HepG2 (cell line): ENCODE results near the gene TBC1D30. TPM values are rescaled to one million over a fixed set of nuclear protein-coding genes. Genes with fewer than 3 reads are reported as not detected.

Experiments used
- ATAC-seq: fragments of 200-7000 bp; cut with Tn5 transposase; 3 replicates; pipeline ENCODE4 v1.9.1; 2020; ENCODE audit warnings: mild to moderate bottlenecking, moderate library complexity
- BruUV-seq: library from RNA; stranded (reverse); fragments of 400-500 nt; replicated peaks from 2 replicates; lab custom pipeline; 2021; lab: Mats Ljungman, UMichigan
- CTCF ChIA-PET: fragments of 300-600 bp; formaldehyde crosslinking; extraction: SDS; loops from one replicate; lab custom pipeline; 2021; ENCODE audit warnings: low total read pairs, inconsistent platforms, low intra/inter-chr PET ratio; lab: Yijun Ruan, JAX
- POLR2A ChIA-PET: fragments of 350-600 bp; sonication (Branson Sonifier 250); formaldehyde crosslinking; loops from one replicate; lab custom pipeline; 2020; ENCODE audit warnings: antibody characterized with exemption, inconsistent platforms; lab: Yijun Ruan, JAX
- DNase-seq: peaks from one replicate; pipeline ENCODE4 v3.0.0-alpha.2; 2015; ENCODE audit warnings: low spot score
- FAIRE-seq: peaks from 3 replicates; lab custom pipeline; 2011; peaks lifted over from hg19 to GRCh38; lab: Jason Lieb, UNC
- H2AFZ ChIP-seq: one replicate; pipeline ENCODE4 v1.6.1; 2011; ENCODE audit warnings: low read length, inconsistent platforms
- H3K27ac ChIP-seq: fragments of 300-600 bp; 3 replicates; pipeline ENCODE4 v1.8.0; 2011; ENCODE audit warnings: mixed run types, mild to moderate bottlenecking, mixed read lengths, low read length, inconsistent platforms; ENCODE audit not compliant: insufficient read depth; ENCODE audit errors: extremely low read length
- H3K27me3 ChIP-seq, 2 experiments: fragments of 200-600 bp in 1 of 2; 2 replicates in 1 of 2; 3 replicates in 1 of 2; pipeline versions ENCODE4 v1.6.0 to v1.8.0; 2011; ENCODE audit warnings: low read length in 2 of 2, mild to moderate bottlenecking in 2 of 2, moderate library complexity in 2 of 2, inconsistent platforms in 1 of 2; ENCODE audit not compliant: insufficient read depth in 2 of 2, control insufficient read depth in 1 of 2
- H3K36me3 ChIP-seq, 2 experiments: fragments of 200-600 bp in 1 of 2; replicated peaks in 1 of 2; 2 replicates in 1 of 2; 3 replicates in 1 of 2; pipeline versions ENCODE4 v1.5.1 to v1.8.0; 2011; ENCODE audit warnings: low read length in 2 of 2, inconsistent platforms in 1 of 2; ENCODE audit not compliant: insufficient read depth in 2 of 2, control insufficient read depth in 1 of 2
- H3K4me1 ChIP-seq: 2 replicates; pipeline ENCODE4 v1.5.1; 2012; ENCODE audit warnings: low read length, inconsistent platforms; ENCODE audit not compliant: insufficient read depth
- H3K4me2 ChIP-seq: 2 replicates; pipeline ENCODE4 v1.6.0; 2011; ENCODE audit warnings: low read depth, low read length, inconsistent platforms
- H3K4me3 ChIP-seq, 3 experiments: fragments of 200-600 bp in 1 of 3; sonication (generic), shearing (Covaris generic) in 1 of 3; replicated peaks in 1 of 3; 2 replicates each; pipeline ENCODE4 v1.5.1; 2011 to 2016; ENCODE audit warnings: low read length in 3 of 3, inconsistent platforms in 2 of 3, low read depth in 2 of 3, mild to moderate bottlenecking in 2 of 3, control low read depth in 1 of 3, mixed read lengths in 1 of 3; ENCODE audit not compliant: insufficient read depth in 1 of 3
- H3K79me2 ChIP-seq: one replicate; pipeline ENCODE4 v1.6.1; 2011; ENCODE audit warnings: low read length, inconsistent platforms; ENCODE audit not compliant: insufficient read depth
- H3K9ac ChIP-seq: 2 replicates; pipeline ENCODE4 v1.6.0; 2011; ENCODE audit warnings: mild to moderate bottlenecking, low read depth, low read length, inconsistent platforms; ENCODE audit not compliant: insufficient read depth
- H3K9me3 ChIP-seq: 2 replicates; pipeline ENCODE4 v1.5.1; 2012; ENCODE audit warnings: mild to moderate bottlenecking, low read length
- H4K20me1 ChIP-seq: 2 replicates; pipeline ENCODE4 v1.6.0; 2011; ENCODE audit warnings: inconsistent platforms, mild to moderate bottlenecking, low read length, moderate library complexity; ENCODE audit not compliant: insufficient read depth
- CREBL2 ChIP-seq: sonication (generic); formaldehyde crosslinking; IDR thresholded peaks from 2 replicates; pipeline ENCODE4 v1.8.1; 2023; ENCODE audit warnings: missing genetic modification reagents, mild to moderate bottlenecking, borderline replicate concordance
- NCOA5 ChIP-seq: sonication (generic); formaldehyde crosslinking; IDR thresholded peaks from 2 replicates; pipeline ENCODE4 v1.4.0; 2020; ENCODE audit warnings: missing genetic modification reagents
- PHF8 ChIP-seq: sonication (generic); formaldehyde crosslinking; IDR thresholded peaks from 2 replicates; pipeline ENCODE4 v1.5.0; 2020; ENCODE audit warnings: missing genetic modification reagents
- ZMYM4 ChIP-seq: sonication (generic); formaldehyde crosslinking; IDR thresholded peaks from 2 replicates; pipeline ENCODE4 v1.8.1; 2023; ENCODE audit warnings: mild to moderate bottlenecking, missing genetic modification reagents
- ZNF720 ChIP-seq: sonication (generic); formaldehyde crosslinking; IDR thresholded peaks from 2 replicates; pipeline ENCODE4 v1.4.0; 2020; ENCODE audit warnings: missing genetic modification reagents
- ZUFSP ChIP-seq: sonication (generic); formaldehyde crosslinking; IDR thresholded peaks from 2 replicates; pipeline ENCODE4 v1.9.0; 2021; ENCODE audit warnings: missing genetic modification reagents, mild to moderate bottlenecking, borderline replicate concordance
- WGBS: methylation state at CpG from one replicate; pipeline ENCODE4 v1.1.6; 2017; ENCODE audit warnings: low lambda C conversion rate; 5-methylcytosine and 5-hydroxymethylcytosine counted together
- in situ Hi-C: cut with HindIII; loops from 2 replicates; pipeline ENCODE4 v1.10.0; 2017; ENCODE audit warnings: low pct_unique_long_range_greater_than_20kb; ENCODE audit not compliant: extremely low pct_ligation_motif_present
- intact Hi-C: fragments of 100-400 bp; cut with micrococcal nuclease; formaldehyde crosslinking; loops from one replicate; pipeline ENCODE4 v1.10.0; 2022; ENCODE audit not compliant: unreplicated experiment
- polyA plus RNA-seq, 8 experiments: library from polyadenylated mRNA; depleted of rRNA in 3 of 8; stranded (reverse) in 7 of 8; unstranded in 1 of 8; fragments of >200 nt; fragmentation: Illumina TruSeq in 4 of 8; extraction: Trizol in 4 of 8; gene quantifications; 2 replicates each; pipeline versions ENCODE4 v1.2.1 to v1.2.3, GENCODE V29; 2011 to 2016; ENCODE audit warnings: low read depth in 4 of 8, missing spikeins in 1 of 8, mixed read lengths in 1 of 8; ENCODE audit not compliant: insufficient read depth in 1 of 8
- total RNA-seq, 5 experiments: library from RNA; depleted of rRNA; stranded (reverse); fragments of >200 nt; fragmentation: Illumina TruSeq; extraction: Trizol; gene quantifications; 2 replicates each; pipeline ENCODE4 v1.2.3, GENCODE V29; 2016; ENCODE audit warnings: low read depth in 1 of 5

Gene TBC1D30
- total and polyA plus RNA-seq, 2 of the 13 experiments (the other 11 are each of a cell fraction or from before 2014, with no cell fraction given): 0.42 to 0.67 TPM

GRCh38 chr12:64907097-64907496 is 82.7 kb downstream of the TBC1D30 start (continued):
- TF ChIP-seq CREBL2 (CRISPR knock-in tag) (no peak), ZMYM4 (no peak), PHF8 (no peak), ZNF720 (CRISPR knock-in tag) (no peak), NCOA5 (CRISPR knock-in tag) (no peak)

- no peaks in the 10 kb centered on the region for H3K36me3 ChIP-seq
- no peak overlapping the region for H2AFZ ChIP-seq
- ChIA-PET POLR2A (no interaction called here), CTCF (no interaction called here)
- ATAC-seq (no peak), DNase-seq (no peak), FAIRE-seq (no peak)
- intact Hi-C loops (no loop called here), in situ Hi-C loops (no loop called here)
- no peaks in the 10 kb centered on the region for H4K20me1 ChIP-seq
- no peaks in the 10 kb centered on the region for H3K79me2 ChIP-seq
- H3K4me3 ChIP-seq: no peak overlapping the region
- H3K4me2 ChIP-seq: no peak overlapping the region
- TF ChIP-seq ZUFSP (CRISPR knock-in tag): no peak
- H3K27me3 ChIP-seq: no peaks in the 10 kb centered on the region; a peak in 1 of 5 replicates
- no peaks in the 10 kb centered on the region for H3K9me3 ChIP-seq
- no peak overlapping the region for H3K27ac ChIP-seq
- BruUV-seq: no TSS peak
- H3K9ac ChIP-seq: no peak overlapping the region
- peaks cover 13% of the 10 kb centered on the region; the same call in 1 of the 2 replicates for H3K4me1 ChIP-seq
- 49% methylated on average over 6 of the region's 6 CpGs for WGBS
Measured at GRCh38 chr12:64909124-64909523, 84.7 kb downstream of the TBC1D30 start.
